ENCODE measurements around the gene FNIP1.

- TF ChIP-seq, protein P1, sequence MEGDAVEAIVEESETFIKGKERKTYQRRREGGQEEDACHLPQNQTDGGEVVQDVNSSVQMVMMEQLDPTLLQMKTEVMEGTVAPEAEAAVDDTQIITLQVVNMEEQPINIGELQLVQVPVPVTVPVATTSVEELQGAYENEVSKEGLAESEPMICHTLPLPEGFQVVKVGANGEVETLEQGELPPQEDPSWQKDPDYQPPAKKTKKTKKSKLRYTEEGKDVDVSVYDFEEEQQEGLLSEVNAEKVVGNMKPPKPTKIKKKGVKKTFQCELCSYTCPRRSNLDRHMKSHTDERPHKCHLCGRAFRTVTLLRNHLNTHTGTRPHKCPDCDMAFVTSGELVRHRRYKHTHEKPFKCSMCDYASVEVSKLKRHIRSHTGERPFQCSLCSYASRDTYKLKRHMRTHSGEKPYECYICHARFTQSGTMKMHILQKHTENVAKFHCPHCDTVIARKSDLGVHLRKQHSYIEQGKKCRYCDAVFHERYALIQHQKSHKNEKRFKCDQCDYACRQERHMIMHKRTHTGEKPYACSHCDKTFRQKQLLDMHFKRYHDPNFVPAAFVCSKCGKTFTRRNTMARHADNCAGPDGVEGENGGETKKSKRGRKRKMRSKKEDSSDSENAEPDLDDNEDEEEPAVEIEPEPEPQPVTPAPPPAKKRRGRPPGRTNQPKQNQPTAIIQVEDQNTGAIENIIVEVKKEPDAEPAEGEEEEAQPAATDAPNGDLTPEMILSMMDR (IDR thresholded peaks at IDR 0.05; ENCODE audit: low read length) = no peak
- TF ChIP-seq EZH2 (optimal IDR thresholded peaks at IDR 0.05; ENCODE audit: low read depth, low read length) = no peak
Measured at GRCh38 chr5:131659841-131660240, 137.0 kb downstream of the FNIP1 start.
